A549 (cell line): Measurements from ENCODE around the gene TRIM59. TPM values are rescaled to one million over a fixed set of nuclear protein-coding genes. Genes with fewer than 3 reads are reported as not detected.

Source experiments
- ATAC-seq, 2 experiments: fragments of 200-7000 bp in 1 of 2; fragments of >200 bp in 1 of 2; cut with Nextera tagmentation in 1 of 2; cut with Tn5 transposase in 1 of 2; 3 replicates each; pipeline versions ENCODE4 v1.8.0 to v1.9.1; 2018 to 2020; ENCODE audit warnings: mild to moderate bottlenecking in 1 of 2, moderate library complexity in 1 of 2
- CTCF ChIA-PET: fragments of 300-600 bp; sonication (Branson Sonifier 250); formaldehyde crosslinking; extraction: SDS; loops from one replicate; lab custom pipeline; 2021; ENCODE audit warnings: antibody characterized with exemption, inconsistent platforms; lab: Yijun Ruan, JAX
- POLR2A ChIA-PET: fragments of 350-600 bp; formaldehyde crosslinking; extraction: SDS; loops from one replicate; lab custom pipeline; 2021; ENCODE audit warnings: antibody characterized with exemption, inconsistent platforms; lab: Yijun Ruan, JAX
- DNase-seq, 2 experiments: peaks; one replicate each; pipeline versions ENCODE4 v3.0.0 to v3.0.0-alpha.2; 2011 to 2016; ENCODE audit warnings: low read depth in 1 of 2, low spot score in 1 of 2
- FAIRE-seq: peaks from 2 replicates; lab custom pipeline; 2011; peaks lifted over from hg19 to GRCh38; lab: Jason Lieb, UNC
- H3K27ac ChIP-seq, 2 experiments: fragments of >200 bp; sonication (Bioruptor Twin); formaldehyde crosslinking; 3 replicates each; pipeline ENCODE4 v1.5.1; 2016 to 2017
- H3K4me1 ChIP-seq: fragments of >200 bp; sonication (Bioruptor Twin); formaldehyde crosslinking; 3 replicates; pipeline ENCODE4 v1.6.1; 2016
- H3K4me2 ChIP-seq: fragments of >200 bp; sonication (Bioruptor Twin); formaldehyde crosslinking; 3 replicates; pipeline ENCODE4 v1.6.1; 2016
- H3K4me3 ChIP-seq: fragments of >200 bp; sonication (Bioruptor Twin); formaldehyde crosslinking; 3 replicates; pipeline ENCODE4 v1.5.1; 2016
- H3K9me3 ChIP-seq: fragments of >200 bp; sonication (Bioruptor Twin); formaldehyde crosslinking; 3 replicates; pipeline ENCODE4 v1.6.1; 2016
- CBX2 ChIP-seq: fragments of 200-600 bp; sonication (generic); IDR thresholded peaks from 2 replicates; pipeline ENCODE4 v1.6.1; 2016; ENCODE audit warnings: low read depth, mild to moderate bottlenecking, borderline replicate concordance
- CEBPB ChIP-seq, 2 experiments: fragments of >200 bp in 1 of 2; sonication (Bioruptor Twin) in 1 of 2; formaldehyde crosslinking in 1 of 2; IDR thresholded peaks; 2 replicates each; pipeline ENCODE4 v1.6.1; 2012 to 2016
- CHD4 ChIP-seq: fragments of 200-600 bp; sonication (generic); IDR thresholded peaks from 2 replicates; pipeline ENCODE4 v1.6.1; 2016; ENCODE audit warnings: antibody characterized with exemption, mild to moderate bottlenecking, borderline replicate concordance
- EHF ChIP-seq: fragments of 250-450 bp; sonication (Bioruptor Pico); IDR thresholded peaks from 2 replicates; pipeline ENCODE4 v1.5.0; 2020; ENCODE audit warnings: mild to moderate bottlenecking
- FOSL2 ChIP-seq, 2 experiments: fragments of 450-650 bp in 1 of 2; fragments of >200 bp in 1 of 2; sonication (Bioruptor Twin) in 1 of 2; formaldehyde crosslinking; IDR thresholded peaks; 2 replicates each; pipeline versions ENCODE4 v1.5.0 to v1.6.1; 2016 to 2020; ENCODE audit warnings: mild to moderate bottlenecking in 1 of 2, moderate library complexity in 1 of 2
- GATA3 ChIP-seq: IDR thresholded peaks from 2 replicates; pipeline ENCODE4 v1.6.1; 2012; ENCODE audit warnings: borderline replicate concordance
- HES2 ChIP-seq: fragments of >200 bp; sonication (Bioruptor Twin); formaldehyde crosslinking; IDR thresholded peaks from 2 replicates; pipeline ENCODE4 v1.6.1; 2016
- HOXB13 ChIP-seq: fragments of 250-450 bp; sonication (Bioruptor Pico); IDR thresholded peaks from 2 replicates; pipeline ENCODE4 v1.5.0; 2020; ENCODE audit warnings: low read depth, mild to moderate bottlenecking, moderate library complexity
- HOXB5 ChIP-seq: fragments of 250-450 bp; sonication (Bioruptor Pico); IDR thresholded peaks from 2 replicates; pipeline ENCODE4 v1.5.0; 2020; ENCODE audit warnings: mild to moderate bottlenecking, moderate library complexity
- JUN ChIP-seq, 2 experiments: fragments of >200 bp; sonication (Bioruptor Twin); formaldehyde crosslinking; IDR thresholded peaks; 2 replicates in 1 of 2; 3 replicates in 1 of 2; pipeline ENCODE4 v1.6.1; 2016 to 2017
- JUNB ChIP-seq: fragments of >200 bp; sonication (Bioruptor Twin); formaldehyde crosslinking; IDR thresholded peaks from 2 replicates; pipeline ENCODE4 v1.6.1; 2016
- MAFK ChIP-seq: fragments of 450-650 bp; IDR thresholded peaks from 2 replicates; pipeline ENCODE4 v1.6.1; 2014; ENCODE audit not compliant: partially characterized antibody
- MAZ ChIP-seq: fragments of 150-350 bp; IDR thresholded peaks from 2 replicates; pipeline ENCODE4 v1.6.1; 2014; ENCODE audit warnings: antibody characterized with exemption, low read depth, low read length, borderline replicate concordance
- PHF8 ChIP-seq: fragments of 200-600 bp; sonication (generic); IDR thresholded peaks from 2 replicates; pipeline ENCODE4 v1.6.1; 2016; ENCODE audit warnings: low read depth, mild to moderate bottlenecking, antibody characterized with exemption, moderate library complexity, borderline replicate concordance
- POLR2A ChIP-seq: IDR thresholded peaks from 2 replicates; pipeline ENCODE4 v1.6.1; 2012; ENCODE audit warnings: mild to moderate bottlenecking, low read length
- RAD21 ChIP-seq, 2 experiments: fragments of >200 bp in 1 of 2; sonication (Bioruptor Twin) in 1 of 2; formaldehyde crosslinking in 1 of 2; IDR thresholded peaks in 1 of 2; conservative IDR thresholded peaks in 1 of 2; 2 replicates in 1 of 2; 3 replicates in 1 of 2; pipeline ENCODE4 v1.6.1; 2012 to 2018; ENCODE audit warnings: inconsistent platforms in 1 of 2
- SMC3 ChIP-seq: fragments of >200 bp; sonication (Bioruptor Twin); formaldehyde crosslinking; IDR thresholded peaks from 3 replicates; pipeline ENCODE4 v1.6.1; 2018; ENCODE audit warnings: inconsistent platforms
- SREBF2 ChIP-seq: fragments of 450-650 bp; IDR thresholded peaks from 2 replicates; pipeline ENCODE4 v1.6.1; 2014; ENCODE audit warnings: mild to moderate bottlenecking, moderate library complexity
- TFCP2L1 ChIP-seq: fragments of 250-450 bp; sonication (Bioruptor Pico); IDR thresholded peaks from 2 replicates; pipeline ENCODE4 v1.5.0; 2021; ENCODE audit warnings: mild to moderate bottlenecking
- ZFP36 ChIP-seq: fragments of 450-650 bp; IDR thresholded peaks from 2 replicates; pipeline ENCODE4 v1.6.1; 2014; ENCODE audit warnings: borderline replicate concordance; ENCODE audit not compliant: partially characterized antibody
- ZSCAN20 ChIP-seq: fragments of 250-450 bp; sonication (Bioruptor Pico); IDR thresholded peaks from 2 replicates; pipeline ENCODE4 v1.8.0; 2022; ENCODE audit warnings: mild to moderate bottlenecking, moderate library complexity
- WGBS: methylation state at CpG from one replicate; pipeline ENCODE4 v1.1.6; 2017; ENCODE audit errors: missing lambda C conversion rate; 5-methylcytosine and 5-hydroxymethylcytosine counted together
- polyA plus RNA-seq, 4 experiments: library from polyadenylated mRNA; depleted of rRNA in 3 of 4; stranded (reverse); fragments of >200 nt; fragmentation: RNase III in 1 of 4; extraction: RNeasy Plus Mini Kit Qiagen cat#74134 plus additional on column Dnase treatment in 1 of 4; gene quantifications; 2 replicates in 3 of 4; 3 replicates in 1 of 4; pipeline ENCODE4 v1.2.3, GENCODE V29; 2011 to 2017
- TF ChIP-seq, protein P1 (sequence below): fragments of >200 bp; sonication (Bioruptor Twin); formaldehyde crosslinking; IDR thresholded peaks from 3 replicates; pipeline ENCODE4 v1.5.1; 2016

Gene TRIM59
- polyA plus RNA-seq, 2 of the 4 experiments (the other 2 are of a cell fraction), result 10.9 to 12.1 TPM

DNA sequence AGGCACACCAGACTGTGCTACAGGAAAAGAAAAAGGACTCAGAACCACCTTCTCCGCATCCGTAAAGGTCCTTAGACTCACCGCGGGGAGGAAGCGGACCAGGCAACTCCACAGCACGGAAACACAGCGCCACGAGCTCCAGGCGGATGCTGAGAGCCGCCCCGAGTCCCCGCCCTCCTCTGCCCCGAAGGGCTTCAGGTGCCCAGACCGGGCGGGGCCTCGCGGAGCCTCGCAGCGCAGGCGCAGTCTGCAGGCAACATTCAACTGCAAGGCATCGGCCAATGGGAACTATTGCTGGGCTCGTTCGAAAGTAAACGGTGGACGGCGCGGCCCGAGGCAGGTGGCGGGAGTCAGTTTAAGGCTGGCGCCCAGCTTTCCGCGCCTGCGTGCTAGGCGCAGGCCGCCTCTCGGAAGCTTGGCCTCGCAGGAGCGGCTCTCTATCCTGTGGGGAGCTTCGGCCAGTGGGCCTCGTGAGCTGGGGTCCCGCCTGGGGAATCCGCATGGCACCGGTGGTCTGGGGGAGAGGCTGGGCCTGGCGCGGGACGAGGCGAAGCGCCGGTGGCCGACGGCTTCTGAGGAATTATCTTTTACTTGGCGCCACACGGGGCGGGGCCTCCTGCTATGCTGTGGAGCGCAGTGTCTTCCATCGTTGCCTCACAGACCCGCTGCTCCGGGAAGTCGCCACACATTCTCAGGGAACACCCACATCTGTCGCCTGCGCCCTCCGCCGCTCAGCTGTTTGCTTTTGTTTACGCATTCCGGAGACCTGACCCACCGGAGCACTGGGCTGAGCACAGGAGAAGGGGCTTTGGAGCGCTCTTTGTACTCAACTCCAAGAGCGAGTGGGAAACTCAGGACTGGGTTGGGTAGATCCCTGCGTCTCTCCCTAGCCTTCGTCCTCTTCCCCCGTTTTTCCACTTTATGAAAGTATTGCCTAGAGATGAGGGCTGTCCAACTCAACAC lies at the start of gene TRIM59 (continued):
- no peak for TF ChIP-seq FOSL2 (IDR thresholded peaks at IDR 0.05)
- no peak for TF ChIP-seq FOSL2 (CRISPR knock-in tag; IDR thresholded peaks at IDR 0.05)
- TF ChIP-seq CHD4, result no peak
- TF ChIP-seq HOXB13 (CRISPR knock-in tag), result peak; percentile 93
- no peak for TF ChIP-seq SREBF2
- TF ChIP-seq POLR2A, result peak; percentile 74
- TF ChIP-seq CEBPB (IDR thresholded peaks at IDR 0.05), result no peak
- peak; percentile 79 for TF ChIP-seq EHF
- peak; percentile 83 for TF ChIP-seq PHF8
- TF ChIP-seq CBX2, result no peak
- TF ChIP-seq MAZ, result no peak
- TF ChIP-seq ZSCAN20, result no peak

- FAIRE-seq (no peak), ATAC-seq (no peak), DNase-seq (no peak)
- ChIA-PET POLR2A (interaction anchor here (1.0 kb wide), 1 partner anchor 67 kb away, joined by 3 read pairs; the partner anchor contains the start of gene KPNA4), CTCF (interaction anchor here (1.0 kb wide), 1 partner anchor 12 kb away, joined by 5 read pairs; no protein-coding TSS in a partner anchor)
- no peaks in the 10 kb centered on the region for H3K4me1 ChIP-seq
- H3K4me3 ChIP-seq, result no peak overlapping the region
- TF ChIP-seq HES2 (no peak), POLR2A (no peak)
- H3K27ac ChIP-seq, result no peak overlapping the region
- 94% methylated on average over 1 of the region's 1 CpG for WGBS
- H3K9me3 ChIP-seq, result no peaks in the 10 kb centered on the region
- H3K4me2 ChIP-seq, result no peak overlapping the region
These were observed 48.6 kb upstream of the TRIM59 start for GRCh38 chr3:160498202-160498601.

GRCh38 chr3:160490166-160490565 lies 40.6 kb upstream of the TRIM59 start:
- no peak overlapping the region for H3K4me2 ChIP-seq

DNA sequence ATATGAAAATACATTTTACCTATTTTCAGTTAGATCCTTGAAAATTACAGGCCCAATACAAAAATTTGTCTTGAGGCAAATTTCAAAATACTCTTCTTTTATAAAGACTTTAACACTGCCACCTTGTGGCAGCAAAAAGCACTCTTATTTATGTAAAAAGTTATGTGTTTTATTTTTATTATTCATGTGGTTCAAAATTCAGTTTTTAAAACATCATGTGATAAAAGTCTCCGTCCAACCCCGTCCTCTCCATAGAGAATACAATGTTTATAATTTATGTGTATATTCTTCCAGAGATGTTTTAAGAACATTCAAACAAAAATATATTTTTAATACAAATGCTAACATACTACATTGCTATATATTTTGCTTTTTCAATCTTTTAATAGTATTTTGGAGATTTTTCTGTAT lies 36.9 kb upstream of the TRIM59 start:
- 2% methylated on average over 2 of the region's 2 CpGs for WGBS
- DNase-seq (peak in 1 of 2 experiments; percentile 57), ATAC-seq (no peak), FAIRE-seq (no peak)
- H3K4me2 ChIP-seq, result peak overlapping the region; percentile 83
- CTCF ChIA-PET, result interaction anchor here (0.8 to 1.7 kb wide), 8 partner anchors 9 to 652 kb away, joined by 3 to 11 read pairs (median 4); partner anchors contain the start of gene TRIM59
- no peak overlapping the region; a peak in 1 of 6 replicates for H3K27ac ChIP-seq
- peak overlapping the region; percentile 39; the same call in 2 of the 3 replicates for H3K4me3 ChIP-seq
- peaks cover 3% of the 10 kb centered on the region; the same call in 1 of the 3 replicates for H3K9me3 ChIP-seq
- TF ChIP-seq FOSL2 (IDR thresholded peaks at IDR 0.05) (no peak), FOSL2 (CRISPR knock-in tag; IDR thresholded peaks at IDR 0.05) (no peak), RAD21 (conservative IDR thresholded peaks at IDR 0.05 in 1 of 2, IDR thresholded peaks at IDR 0.05 in 1 of 2) (peak; percentile 55 to 68), JUN (IDR thresholded peaks at IDR 0.05) (no peak), HOXB5 (CRISPR knock-in tag) (no peak), SMC3 (peak; percentile 57)
- TF ChIP-seq, protein P1, sequence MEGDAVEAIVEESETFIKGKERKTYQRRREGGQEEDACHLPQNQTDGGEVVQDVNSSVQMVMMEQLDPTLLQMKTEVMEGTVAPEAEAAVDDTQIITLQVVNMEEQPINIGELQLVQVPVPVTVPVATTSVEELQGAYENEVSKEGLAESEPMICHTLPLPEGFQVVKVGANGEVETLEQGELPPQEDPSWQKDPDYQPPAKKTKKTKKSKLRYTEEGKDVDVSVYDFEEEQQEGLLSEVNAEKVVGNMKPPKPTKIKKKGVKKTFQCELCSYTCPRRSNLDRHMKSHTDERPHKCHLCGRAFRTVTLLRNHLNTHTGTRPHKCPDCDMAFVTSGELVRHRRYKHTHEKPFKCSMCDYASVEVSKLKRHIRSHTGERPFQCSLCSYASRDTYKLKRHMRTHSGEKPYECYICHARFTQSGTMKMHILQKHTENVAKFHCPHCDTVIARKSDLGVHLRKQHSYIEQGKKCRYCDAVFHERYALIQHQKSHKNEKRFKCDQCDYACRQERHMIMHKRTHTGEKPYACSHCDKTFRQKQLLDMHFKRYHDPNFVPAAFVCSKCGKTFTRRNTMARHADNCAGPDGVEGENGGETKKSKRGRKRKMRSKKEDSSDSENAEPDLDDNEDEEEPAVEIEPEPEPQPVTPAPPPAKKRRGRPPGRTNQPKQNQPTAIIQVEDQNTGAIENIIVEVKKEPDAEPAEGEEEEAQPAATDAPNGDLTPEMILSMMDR, result peak; percentile 71
- TF ChIP-seq, all 56 proteins: peak for 3
- H3K4me1 ChIP-seq, result 0 out of 3 replicates have a peak, but pooled peaks cover 2% of the 10 kb centered on the region
- POLR2A ChIA-PET, result no interaction called here

More at GRCh38 chr3:160490166-160490565, 40.6 kb upstream of the TRIM59 start:
- ATAC-seq (no peak), FAIRE-seq (no peak), DNase-seq (no peak)
- Histone ChIP-seq H3K4me1 (0 out of 3 replicates have a peak, but pooled peaks cover 2% of the 10 kb centered on the region), H3K27ac (no peak overlapping the region), H3K4me3 (no peak overlapping the region), H3K9me3 (peaks cover 3% of the 10 kb centered on the region; the same call in 1 of the 3 replicates)
- CTCF ChIA-PET, result no interaction called here
- POLR2A ChIA-PET, result no interaction called here
- TF ChIP-seq GATA3 (no peak), ZFP36 (peak; percentile 77), JUNB (no peak), MAFK (peak; percentile 50), TFCP2L1 (no peak)
